Caco-2 (cell line): ENCODE data around the gene ORC6. TPM values are rescaled to one million over a fixed set of nuclear protein-coding genes. Genes with fewer than 3 reads are reported as not detected.

Source experiments
- Bru-seq: library from RNA; stranded (reverse); fragments of 400-500 nt; gene quantifications from one replicate; lab custom pipeline; 2021; lab: Mats Ljungman, UMichigan
- BruChase-seq, 2 experiments: library from RNA; stranded (reverse); fragments of 400-500 nt; gene quantifications; one replicate each; lab custom pipeline; 2021; lab: Mats Ljungman, UMichigan
- BruUV-seq: library from RNA; stranded (reverse); fragments of 400-500 nt; replicated peaks from 2 replicates; lab custom pipeline; 2021; lab: Mats Ljungman, UMichigan
- CTCF ChIA-PET: fragments of 300-600 bp; sonication (Branson Sonifier 250); formaldehyde crosslinking; loops from one replicate; lab custom pipeline; 2022; ENCODE audit warnings: antibody characterized with exemption; lab: Charles Lee
- POLR2A ChIA-PET: fragments of 300-600 bp; sonication (Branson Sonifier 250); formaldehyde crosslinking; loops from one replicate; lab custom pipeline; 2022; ENCODE audit warnings: antibody characterized with exemption; lab: Charles Lee
- DNase-seq, 2 experiments: peaks; one replicate each; pipeline versions ENCODE4 v3.0.0 to v3.0.0-alpha.2; 2020 to 2022
- H3K27me3 ChIP-seq: replicated peaks from 2 replicates; pipeline ENCODE4 v1.6.0; 2011; ENCODE audit warnings: low read length; ENCODE audit not compliant: control insufficient read depth, insufficient read depth
- H3K36me3 ChIP-seq: 2 replicates; pipeline ENCODE4 v1.5.1; 2011; ENCODE audit warnings: low read length; ENCODE audit not compliant: control insufficient read depth, insufficient read depth
- H3K4me1 ChIP-seq: fragments of 250-450 bp; sonication (Bioruptor Pico); 2 replicates; pipeline ENCODE4 v1.5.1; 2020; ENCODE audit warnings: mild to moderate bottlenecking
- H3K4me3 ChIP-seq: 2 replicates; pipeline ENCODE4 v1.5.1; 2011; ENCODE audit warnings: low read depth, mild to moderate bottlenecking, control low read depth, low read length
- H3K9me3 ChIP-seq: fragments of 250-450 bp; sonication (Bioruptor Pico); 2 replicates; pipeline ENCODE4 v1.5.1; 2020; ENCODE audit warnings: mild to moderate bottlenecking, moderate library complexity
- H3K27ac Mint-ChIP-seq: one replicate; pipeline ENCODE4 v1.8.0; 2022; ENCODE audit warnings: mixed read lengths; ENCODE audit not compliant: unreplicated experiment
- H3K27me3 Mint-ChIP-seq: one replicate; pipeline ENCODE4 v1.8.0; 2022; ENCODE audit warnings: mixed read lengths; ENCODE audit not compliant: insufficient read depth, unreplicated experiment
- H3K36me3 Mint-ChIP-seq: one replicate; pipeline ENCODE4 v1.8.0; 2022; ENCODE audit warnings: mild to moderate bottlenecking, mixed read lengths; ENCODE audit not compliant: insufficient read depth, unreplicated experiment
- H3K4me1 Mint-ChIP-seq: one replicate; pipeline ENCODE4 v1.8.0; 2022; ENCODE audit warnings: low read depth, mixed read lengths; ENCODE audit not compliant: unreplicated experiment
- H3K4me3 Mint-ChIP-seq: one replicate; pipeline ENCODE4 v1.8.0; 2022; ENCODE audit warnings: mild to moderate bottlenecking, moderate library complexity, mixed read lengths; ENCODE audit not compliant: unreplicated experiment
- H3K9me3 Mint-ChIP-seq: one replicate; pipeline ENCODE4 v1.8.0; 2022; ENCODE audit warnings: mixed read lengths; ENCODE audit not compliant: unreplicated experiment
- CTCF ChIP-seq, 2 experiments: fragments of 200-600 bp in 1 of 2; IDR thresholded peaks; 1 replicate in 1 of 2; 2 replicates in 1 of 2; pipeline versions ENCODE4 v1.5.1 to v1.8.0; 2011 to 2022; ENCODE audit warnings: antibody characterized with exemption in 1 of 2, control low read depth in 1 of 2, inconsistent platforms in 1 of 2, low read depth in 1 of 2, low read length in 1 of 2, mild to moderate bottlenecking in 1 of 2, moderate library complexity in 1 of 2; ENCODE audit not compliant: insufficient read depth in 1 of 2, severe bottlenecking in 1 of 2, unreplicated experiment in 1 of 2
- intact Hi-C: fragments of 100-400 bp; cut with micrococcal nuclease; formaldehyde crosslinking; loops from one replicate; pipeline ENCODE4 v1.10.0; 2022; ENCODE audit not compliant: unreplicated experiment
- long read RNA-seq: library from polyadenylated mRNA; stranded (forward); transcript quantifications from one replicate; pipeline ENCODE4 v2.0.0, GENCODE V29; 2022
- total RNA-seq: library from RNA; stranded (reverse); gene quantifications from 2 replicates; pipeline ENCODE4 v1.2.3, GENCODE V29; 2022

Gene ORC6
- 55.2 and 56.3 TPM in 2 replicates for total RNA-seq
- percentile 95 among the genes with signal in this experiment for Bru-seq, nascent RNA
- percentile 97 among the genes with signal in this experiment for BruChase-seq, experiment 1, labeled RNA remaining after a 2-hour chase
- percentile 93 among the genes with signal in this experiment for BruChase-seq, experiment 2, labeled RNA remaining after a 6-hour chase
- long read RNA-seq, transcript ORC6-201 (7 exons, 1,628 nt), result major isoform, 65 of 84 reads
- long read RNA-seq, partial matches to known transcripts, result 1 of 84 reads
- long read RNA-seq, other reads (novel, unspliced or antisense), result 14 of 84 reads

GRCh38 chr16:46689365-46690280 is at the start of gene ORC6:
ORC6 (plus strand) TSS chr16:46689659; CDS start chr16:46689706, 47 bp downstream.
- POLR2A ChIA-PET, result interaction anchor here (0.6 to 1.7 kb wide), 5 partner anchors 57 to 187 kb away, joined by 3 to 8 read pairs (median 4); no protein-coding TSS in a partner anchor
- H3K4me3 Mint-ChIP-seq, result no peak within 1 kb of the TSS
- no peaks in the 10 kb centered on the region for H3K9me3 Mint-ChIP-seq
- H3K4me1 Mint-ChIP-seq, result peaks cover 26% of the 10 kb centered on the region
- peaks cover 29% of the 10 kb centered on the region for H3K36me3 Mint-ChIP-seq
- no peak within 1 kb of the TSS for H3K27ac Mint-ChIP-seq
- Histone ChIP-seq H3K4me3 (peak within 1 kb of the TSS; percentile 71), H3K9me3 (no peaks in the 10 kb centered on the region), H3K27me3 (no peaks in the 10 kb centered on the region), H3K4me1 (peaks cover 40% of the 10 kb centered on the region), H3K36me3 (no peaks in the 10 kb centered on the region)
- peak; percentile 33 to 55 for TF ChIP-seq CTCF (IDR thresholded peaks at IDR 0.05; ENCODE audit: insufficient read depth in 1 of 2, low read depth in 1 of 2, low read length in 1 of 2, severe bottlenecking in 1 of 2, unreplicated experiment in 1 of 2)
- H3K27me3 Mint-ChIP-seq, result no peaks in the 10 kb centered on the region
- no TSS peak for BruUV-seq
- CTCF ChIA-PET, result interaction anchor here (0.6 to 1.6 kb wide), 5 partner anchors 16 to 187 kb away, joined by 3 to 10 read pairs (median 5); no protein-coding TSS in a partner anchor
- intact Hi-C loops, result loop anchor here (1.0 to 5.0 kb wide), 4 partner anchors 16 to 113 kb away; partner anchors contain the start of gene MYLK3
- peak; percentile 97 for DNase-seq

- no peak overlapping the region for H3K4me3 ChIP-seq
- no peak overlapping the region for H3K4me3 Mint-ChIP-seq
- ChIA-PET POLR2A (no interaction called here), CTCF (interaction anchor here (0.6 kb wide), 1 partner anchor 28 kb away, joined by 3 read pairs; no protein-coding TSS in a partner anchor)
- H3K9me3 Mint-ChIP-seq, result peaks cover 5% of the 10 kb centered on the region
- peaks cover 2% of the 10 kb centered on the region for H3K27me3 Mint-ChIP-seq
- H3K36me3 ChIP-seq, result no peaks in the 10 kb centered on the region
- DNase-seq, result no peak
- no TSS peak for BruUV-seq
- intact Hi-C loops, result no loop called here
- H3K9me3 ChIP-seq, result no peaks in the 10 kb centered on the region
- no peak overlapping the region for H3K27ac Mint-ChIP-seq
- TF ChIP-seq CTCF (IDR thresholded peaks at IDR 0.05; ENCODE audit: insufficient read depth in 1 of 2, low read depth in 1 of 2, low read length in 1 of 2, severe bottlenecking in 1 of 2, unreplicated experiment in 1 of 2), result peak in 1 of 2 experiments; percentile 16
- no peaks in the 10 kb centered on the region for H3K36me3 Mint-ChIP-seq
- no peaks in the 10 kb centered on the region for H3K4me1 ChIP-seq
- no peaks in the 10 kb centered on the region; the same call in 1 of the 2 replicates for H3K27me3 ChIP-seq
- H3K4me1 Mint-ChIP-seq, result peaks cover 6% of the 10 kb centered on the region
Observed at GRCh38 chr16:46648656-46649055, 40.8 kb upstream of the ORC6 start.
